A673 (cell line): ENCODE data around the gene MAGT1. TPM values are rescaled to one million over a fixed set of nuclear protein-coding genes. Genes with fewer than 3 reads are reported as not detected.
A peak's percentile ranks its signal among the peaks of the same experiment; 100 is the strongest.

Experiments used
- BruUV-seq: library from RNA; stranded (reverse); fragments of 400-500 nt; replicated peaks from 2 replicates; lab custom pipeline; 2021; lab: Mats Ljungman, UMichigan
- CTCF ChIA-PET: fragments of 300-600 bp; sonication (Branson Sonifier 250); formaldehyde crosslinking; loops from one replicate; lab custom pipeline; 2022; ENCODE audit warnings: antibody characterized with exemption; lab: Charles Lee
- POLR2A ChIA-PET: fragments of 300-600 bp; sonication (Branson Sonifier 250); formaldehyde crosslinking; loops from one replicate; lab custom pipeline; 2022; ENCODE audit warnings: antibody characterized with exemption; ENCODE audit not compliant: low non-redundant PET; lab: Charles Lee
- DNase-seq: peaks from one replicate; pipeline ENCODE4 v3.0.0-alpha.2; 2015; ENCODE audit warnings: low spot score
- H3K27ac ChIP-seq: fragments of 200-600 bp; sonication (generic); 2 replicates; pipeline ENCODE4 v1.5.1; 2016; ENCODE audit warnings: mixed run types, low read depth, mild to moderate bottlenecking, mixed read lengths, antibody characterized with exemption, low read length; ENCODE audit not compliant: poor library complexity, severe bottlenecking
- H3K27me3 ChIP-seq: fragments of 200-600 bp; sonication (generic); replicated peaks from 2 replicates; pipeline ENCODE4 v1.6.1; 2017; ENCODE audit warnings: mixed run types, low read depth, mild to moderate bottlenecking, mixed read lengths, antibody characterized with exemption, low read length; ENCODE audit not compliant: insufficient read depth, poor library complexity
- H3K36me3 ChIP-seq: fragments of 200-600 bp; sonication (generic); 2 replicates; pipeline ENCODE4 v1.6.1; 2016; ENCODE audit warnings: mixed run types, mild to moderate bottlenecking, mixed read lengths, antibody characterized with exemption, low read length; ENCODE audit not compliant: insufficient read depth, poor library complexity, severe bottlenecking
- H3K4me1 ChIP-seq: fragments of 200-600 bp; sonication (generic); 2 replicates; pipeline ENCODE4 v1.6.1; 2017; ENCODE audit warnings: mixed run types, mild to moderate bottlenecking, mixed read lengths, antibody characterized with exemption, low read length; ENCODE audit not compliant: insufficient read depth, poor library complexity, severe bottlenecking
- H3K4me3 ChIP-seq: fragments of 200-600 bp; sonication (generic); 2 replicates; pipeline ENCODE4 v1.5.1; 2016; ENCODE audit warnings: low read depth, mixed run types, mild to moderate bottlenecking, mixed read lengths, low read length; ENCODE audit not compliant: poor library complexity, severe bottlenecking
- H3K9me3 ChIP-seq: fragments of 200-600 bp; sonication (generic); 2 replicates; pipeline ENCODE4 v1.6.1; 2016; ENCODE audit warnings: mixed run types, low read depth, mild to moderate bottlenecking, mixed read lengths, antibody characterized with exemption, low read length; ENCODE audit not compliant: poor library complexity, severe bottlenecking
- CTCF ChIP-seq: fragments of 300-800, 200-600 bp; sonication (generic); conservative IDR thresholded peaks from 2 replicates; pipeline ENCODE4 v1.5.1; 2017; ENCODE audit warnings: low read depth, mild to moderate bottlenecking, antibody characterized with exemption, low read length, moderate library complexity, mixed read lengths
- EZH2 ChIP-seq: fragments of 200-600 bp; sonication (generic); IDR thresholded peaks from 2 replicates; pipeline ENCODE4 v1.6.1; 2017; ENCODE audit warnings: borderline replicate concordance, low read depth, mild to moderate bottlenecking, mixed read lengths, antibody characterized with exemption, low read length; ENCODE audit not compliant: poor library complexity, severe bottlenecking
- intact Hi-C: fragments of 100-400 bp; cut with micrococcal nuclease; formaldehyde crosslinking; loops from one replicate; pipeline ENCODE4 v1.10.0; 2022; ENCODE audit not compliant: unreplicated experiment
- total RNA-seq: library from RNA; stranded (reverse); gene quantifications from 2 replicates; pipeline ENCODE4 v1.2.3, GENCODE V29; 2021

Gene MAGT1
- total RNA-seq, 1 experiment from 2014 or later: 66.8 TPM

- CTCF ChIA-PET: interaction anchor here (0.7 kb wide), 1 partner anchor 11 kb away, joined by 5 read pairs; no protein-coding TSS in a partner anchor
- H3K36me3 ChIP-seq: peaks cover 5% of the 10 kb centered on the region
- peak; percentile 93 for DNase-seq
- H3K27me3 ChIP-seq: no peaks in the 10 kb centered on the region
- no peaks in the 10 kb centered on the region for H3K9me3 ChIP-seq
- H3K27ac ChIP-seq: peak within 1 kb of the TSS; percentile 68
- peak; percentile 53 for TF ChIP-seq CTCF
- TF ChIP-seq EZH2: no peak
- POLR2A ChIA-PET: interaction anchor here (0.8 kb wide), 1 partner anchor 11 kb away, joined by 3 read pairs; the partner anchor contains the start of gene COX7B
- no TSS peak for BruUV-seq
- intact Hi-C loops: loop anchor here (1.0 kb wide), 1 partner anchor 119 kb away; no protein-coding TSS in a partner anchor
- H3K4me3 ChIP-seq: peak within 1 kb of the TSS; percentile 60
- H3K4me1 ChIP-seq: no peaks in the 10 kb centered on the region
These were observed 15.0 kb upstream of the MAGT1 start, which contains the start of gene ATP7A for GRCh38 chrX:77910108-77910840. TSS of gene ATP7A (plus strand) at chrX:77910693. CDS start at chrX:77971642, 60,949 bp downstream.

DNA sequence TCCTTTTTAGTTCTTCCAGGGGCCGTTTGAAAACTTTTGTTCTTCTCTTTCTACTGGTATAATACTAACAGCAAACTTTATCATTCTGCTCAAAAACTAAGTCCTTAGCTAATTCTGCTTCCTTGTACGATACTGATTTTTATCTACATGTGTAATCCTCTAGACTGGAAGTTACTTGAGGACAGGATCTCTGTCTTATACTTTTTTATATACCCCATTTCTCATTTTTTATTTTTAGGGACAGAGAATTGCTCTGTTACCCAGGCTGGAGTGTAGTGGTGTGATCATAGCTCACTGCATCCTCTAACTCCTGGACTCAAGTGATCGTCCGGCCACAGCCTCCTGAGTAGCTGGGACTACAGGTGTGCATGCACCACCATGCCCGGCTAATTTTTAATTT is 6.3 kb upstream of the MAGT1 start:
- no peak for DNase-seq
- POLR2A ChIA-PET: no interaction called here
- TF ChIP-seq CTCF (no peak), EZH2 (no peak)
- intact Hi-C loops: no loop called here
- H3K4me3 ChIP-seq: no peak overlapping the region
- no peak overlapping the region for H3K27ac ChIP-seq
- CTCF ChIA-PET: no interaction called here
- peaks cover 36% of the 10 kb centered on the region for H3K36me3 ChIP-seq
- H3K4me1 ChIP-seq: no peaks in the 10 kb centered on the region
- H3K9me3 ChIP-seq: no peaks in the 10 kb centered on the region
- no peaks in the 10 kb centered on the region for H3K27me3 ChIP-seq
- BruUV-seq: no TSS peak

GRCh38 chrX:77900688-77901087 is 5.5 kb upstream of the MAGT1 start:
- Histone ChIP-seq H3K9me3 (no peaks in the 10 kb centered on the region), H3K27me3 (no peaks in the 10 kb centered on the region), H3K4me3 (peak overlapping the region; percentile 55), H3K4me1 (no peaks in the 10 kb centered on the region), H3K36me3 (peaks cover 31% of the 10 kb centered on the region), H3K27ac (peak overlapping the region; percentile 69)
- no peak for DNase-seq
- intact Hi-C loops: no loop called here
- BruUV-seq: no TSS peak
- ChIA-PET CTCF (no interaction called here), POLR2A (no interaction called here)
- TF ChIP-seq EZH2: no peak
- no peak for TF ChIP-seq CTCF
